ENCODE data around the gene TMPRSS12. TPM values are rescaled to one million over a fixed set of nuclear protein-coding genes. Genes with fewer than 3 reads are reported as not detected.

The TMPRSS12 gene
- total and polyA plus RNA-seq, 9 of the 15 experiments (the other 6 are each of a cell fraction or from before 2014, with no cell fraction given) = 0.04 TPM; not detected in 8

DNA sequence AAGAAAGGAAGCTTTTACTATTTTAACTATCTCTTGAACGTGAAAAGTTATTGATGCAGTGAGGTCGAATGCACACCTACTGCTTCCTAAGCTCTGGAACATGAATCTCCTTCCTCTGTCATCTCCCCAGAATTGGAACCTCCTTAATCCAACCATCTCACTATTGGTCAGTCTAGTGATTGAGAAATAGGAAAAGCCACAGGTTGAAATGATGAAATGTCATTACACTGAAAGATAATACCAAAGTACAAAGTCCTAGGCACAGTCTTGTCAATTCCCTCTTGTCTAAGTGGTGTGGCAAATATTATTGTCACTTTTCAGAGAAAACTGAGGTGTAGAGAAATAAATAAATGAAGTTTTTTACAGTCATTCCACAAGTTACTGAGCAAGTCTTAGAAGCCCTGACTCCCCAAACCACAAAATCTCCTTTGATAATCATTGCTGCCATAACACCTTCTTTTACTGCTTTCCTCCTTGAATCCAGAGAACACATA is 90.1 kb downstream of the TMPRSS12 start (continued):
- TF ChIP-seq CHD7 (IDR thresholded peaks at IDR 0.05; ENCODE audit: low read depth, low read length) = no peak
- peak; percentile 92 for TF ChIP-seq CEBPB (tag; IDR thresholded peaks at IDR 0.05)
- no peak for TF ChIP-seq ZNF77 (CRISPR knock-in tag; IDR thresholded peaks at IDR 0.05)
- TF ChIP-seq RAD21 (CRISPR knock-in tag; conservative IDR thresholded peaks at IDR 0.05 in 1 of 2, IDR thresholded peaks at IDR 0.05 in 1 of 2) = 0 out of 4 replicates have a peak, but pooled peaks of 1 of the 2 experiments have one; percentile 3
- no peak for TF ChIP-seq CBX3 (IDR thresholded peaks at IDR 0.05; ENCODE audit: borderline replicate concordance in 1 of 2, low read length in 2 of 2)
- TF ChIP-seq CCNT2 (IDR thresholded peaks at IDR 0.05; ENCODE audit: borderline replicate concordance, extremely low read depth, insufficient read length, low read depth, low read length) = peak; percentile 11
